B cell (primary cell): ENCODE results near the gene RFX3. TPM values are rescaled to one million over a fixed set of nuclear protein-coding genes. Genes with fewer than 3 reads are reported as not detected.

Source experiments
- ATAC-seq: fragments of 200-7000 bp; cut with Tn5 transposase; one replicate; pipeline ENCODE4 v1.10.0; 2021; ENCODE audit warnings: low read depth, mild to moderate bottlenecking, moderate number of reproducible peaks, moderate library complexity
- CTCF ChIA-PET: fragments of 350-600 bp; sonication (Branson Sonifier 250); formaldehyde crosslinking; loops from one replicate; lab custom pipeline; 2021; ENCODE audit warnings: antibody characterized with exemption, inconsistent platforms; lab: Charles Lee
- POLR2A ChIA-PET: fragments of 350-600 bp; sonication (Branson Sonifier 250); formaldehyde crosslinking; loops from one replicate; lab custom pipeline; 2021; ENCODE audit warnings: antibody characterized with exemption; lab: Charles Lee
- DNase-seq: peaks from one replicate; pipeline ENCODE4 v3.0.0; 2013
- H2AFZ ChIP-seq: 2 replicates; pipeline ENCODE4 v1.6.1; 2012; ENCODE audit warnings: mild to moderate bottlenecking, low read depth, low read length; ENCODE audit not compliant: insufficient read depth, poor library complexity, severe bottlenecking
- H3K27ac ChIP-seq, 2 donors: 1 replicate in 1 of 2; 2 replicates in 1 of 2; pipeline ENCODE4 v1.5.1; 2012 to 2013; ENCODE audit warnings: low read length in 2 of 2, mild to moderate bottlenecking in 2 of 2, moderate library complexity in 1 of 2
- H3K27me3 ChIP-seq, 4 experiments: fragments of 200-600 bp in 1 of 4; sonication (generic) in 1 of 4; replicated peaks in 1 of 4; 1 replicate in 2 of 4; 2 replicates in 2 of 4; pipeline versions ENCODE4 v1.6.1 to v1.7.0; 2013 to 2016; ENCODE audit warnings: low read length in 3 of 4, mild to moderate bottlenecking in 2 of 4, mixed read lengths in 1 of 4, moderate library complexity in 1 of 4; ENCODE audit not compliant: insufficient read depth in 4 of 4, control insufficient read depth in 3 of 4; ENCODE audit errors: control extremely low read depth in 1 of 4
- H3K36me3 ChIP-seq, 2 experiments: replicated peaks in 1 of 2; 1 replicate in 1 of 2; 2 replicates in 1 of 2; pipeline versions ENCODE4 v1.6.1 to v1.7.1; 2013; ENCODE audit warnings: low read length in 1 of 2; ENCODE audit not compliant: insufficient read depth in 2 of 2, control insufficient read depth in 1 of 2; ENCODE audit errors: control extremely low read depth in 1 of 2, extremely low read depth in 1 of 2
- H3K4me1 ChIP-seq, 2 donors: fragments of 200-600 bp in 1 of 2; sonication (generic) in 1 of 2; 1 replicate in 1 of 2; 2 replicates in 1 of 2; pipeline versions ENCODE4 v1.5.1 to v1.6.1; 2013 to 2017; ENCODE audit warnings: low read length in 2 of 2; ENCODE audit not compliant: control insufficient read depth in 2 of 2, insufficient read depth in 2 of 2
- H3K4me2 ChIP-seq: replicated peaks from 2 replicates; pipeline ENCODE3; 2012; ENCODE audit warnings: mild to moderate bottlenecking, low read depth, low read length; ENCODE audit not compliant: poor library complexity, severe bottlenecking
- H3K4me3 ChIP-seq, 5 experiments: fragments of 200-600 bp in 1 of 5; sonication (generic) in 1 of 5; 1 replicate in 3 of 5; 2 replicates in 2 of 5; pipeline versions ENCODE4 v1.5.1 to v1.7.0; 2011 to 2016; ENCODE audit warnings: low read length in 4 of 5, mild to moderate bottlenecking in 4 of 5, low read depth in 2 of 5, control low read depth in 1 of 5, moderate library complexity in 1 of 5; ENCODE audit not compliant: insufficient read depth in 1 of 5; ENCODE audit errors: control extremely low read depth in 1 of 5, extremely low read depth in 1 of 5
- H3K79me2 ChIP-seq: fragments of 200-600 bp; sonication (generic); one replicate; pipeline ENCODE4 v1.6.0; 2016; ENCODE audit warnings: low read length; ENCODE audit not compliant: control insufficient read depth, insufficient read depth
- H3K9ac ChIP-seq: fragments of 200-600 bp; sonication (generic); 2 replicates; pipeline ENCODE4 v1.6.1; 2017; ENCODE audit warnings: mild to moderate bottlenecking, low read length, moderate library complexity
- H3K9me3 ChIP-seq, 3 donors: one replicate each; pipeline versions ENCODE4 v1.6.1 to v1.7.1; 2013; ENCODE audit warnings: low read length in 2 of 3; ENCODE audit not compliant: control insufficient read depth in 2 of 3, insufficient read depth in 1 of 3; ENCODE audit errors: control extremely low read depth in 1 of 3
- H4K20me1 ChIP-seq: 2 replicates; pipeline ENCODE4 v1.6.0; 2012; ENCODE audit warnings: mild to moderate bottlenecking, low read length; ENCODE audit not compliant: insufficient read depth, control insufficient read depth, poor library complexity, severe bottlenecking
- H3K27ac Mint-ChIP-seq: one replicate; pipeline ENCODE4 v1.8.0; 2021; ENCODE audit warnings: mixed read lengths
- H3K27me3 Mint-ChIP-seq: one replicate; pipeline ENCODE4 v1.8.0; 2021; ENCODE audit warnings: mixed read lengths
- H3K4me1 Mint-ChIP-seq: one replicate; pipeline ENCODE4 v1.8.0; 2021; ENCODE audit warnings: mixed read lengths
- H3K4me3 Mint-ChIP-seq: one replicate; pipeline ENCODE4 v1.8.0; 2021; ENCODE audit warnings: mixed read lengths
- H3K9me3 Mint-ChIP-seq: one replicate; pipeline ENCODE4 v1.8.0; 2022; ENCODE audit warnings: mixed read lengths; ENCODE audit not compliant: insufficient read depth
- EZH2 ChIP-seq: IDR thresholded peaks from 2 replicates; pipeline ENCODE4 v1.6.1; 2012; ENCODE audit warnings: borderline replicate concordance, low read depth, mild to moderate bottlenecking, moderate library complexity, low read length; ENCODE audit not compliant: insufficient read depth, poor library complexity, severe bottlenecking
- WGBS: methylation state at CpG from one replicate; pipeline ENCODE4 v1.1.5; 2013; ENCODE audit warnings: missing lambda C conversion rate; ENCODE audit not compliant: insufficient coverage; 5-methylcytosine and 5-hydroxymethylcytosine counted together
- intact Hi-C: fragments of 100-400 bp; cut with micrococcal nuclease; formaldehyde crosslinking; loops from one replicate; pipeline ENCODE4 v1.10.0; 2022
- polyA plus RNA-seq: library from polyadenylated mRNA; depleted of rRNA; stranded (reverse); fragments of >200 nt; gene quantifications from 2 replicates; pipeline ENCODE4 v1.2.3, GENCODE V29; 2012
- total RNA-seq, 2 donors: library from RNA; stranded (reverse); fragments of 120-200 nt in 1 of 2; gene quantifications; 1 replicate in 1 of 2; 2 replicates in 1 of 2; pipeline versions ENCODE4 v1.2.3 to v1.2.4, GENCODE V29; 2013 to 2022
- TF ChIP-seq, protein P1 (sequence below): fragments of 200-600 bp; IDR thresholded peaks from one replicate; pipeline ENCODE4 v1.8.0; 2022; ENCODE audit warnings: antibody characterized with exemption, mild to moderate bottlenecking

Gene RFX3
- total and polyA plus RNA-seq, 2 donors (not counting 1 experiment from before 2014, with no cell fraction given) = 6.1 to 39.1 TPM

DNA sequence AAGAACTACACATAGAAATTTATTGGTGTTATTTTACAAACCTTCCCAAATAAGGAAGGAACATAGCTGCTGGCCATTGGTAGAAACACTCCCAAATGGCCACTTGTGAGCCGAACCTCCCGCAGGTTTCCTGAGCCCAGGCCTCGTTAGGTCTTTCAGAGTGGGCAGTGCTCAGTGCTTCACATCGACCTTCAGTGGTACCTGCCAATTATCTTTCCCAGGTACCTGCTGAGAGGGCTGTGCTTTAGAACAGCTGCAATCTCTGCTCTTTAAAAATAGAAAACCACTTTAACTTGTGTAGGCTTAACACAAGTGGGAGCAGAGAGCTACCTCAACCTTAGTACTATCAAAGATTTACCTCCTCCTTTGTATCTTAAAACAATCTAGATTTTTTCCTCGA is 334.1 kb downstream of the RFX3 start:
- intact Hi-C loops = no loop called here
- CTCF ChIA-PET = no interaction called here
- POLR2A ChIA-PET = no interaction called here

DNA sequence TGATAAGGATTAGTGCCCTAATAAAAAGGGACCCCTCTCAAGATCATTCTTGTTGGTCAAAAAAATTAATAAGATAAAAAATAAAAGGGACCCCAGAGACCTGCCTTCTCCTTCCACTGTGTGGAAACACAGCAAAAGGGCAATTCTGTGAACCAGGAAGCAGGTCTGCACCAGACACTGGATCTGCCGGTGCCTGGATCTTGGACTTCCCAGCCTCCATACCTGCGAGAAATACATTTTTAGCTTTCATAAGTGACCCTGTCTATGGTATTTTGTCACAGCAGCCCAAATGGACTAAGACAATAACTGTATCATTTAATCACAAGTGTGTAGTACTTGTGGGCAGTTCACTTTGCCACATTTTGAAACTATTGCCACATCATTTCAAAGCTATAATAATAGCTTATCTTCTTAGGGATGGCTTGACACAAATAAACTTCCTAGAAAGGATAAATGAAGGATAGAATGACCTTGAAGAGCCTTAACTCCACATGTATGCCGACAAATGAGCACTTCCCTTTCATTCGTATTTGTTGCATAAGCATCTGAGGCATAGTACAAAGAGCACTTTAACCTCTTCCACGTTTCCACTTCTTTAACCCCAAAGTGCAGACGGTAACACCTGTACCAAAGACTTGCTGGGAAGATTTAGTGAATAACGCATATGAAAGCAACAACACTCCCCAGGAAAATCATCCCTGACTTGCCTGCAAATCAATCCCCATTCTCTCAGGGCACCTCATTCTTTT is 336.5 kb downstream of the RFX3 start:
- no peak overlapping the region for H3K9ac ChIP-seq
- CTCF ChIA-PET = no interaction called here
- H4K20me1 ChIP-seq = no peaks in the 10 kb centered on the region
- intact Hi-C loops = no loop called here
- no peaks in the 10 kb centered on the region for H3K9me3 ChIP-seq
- no peak overlapping the region for H3K4me2 ChIP-seq
- H3K27me3 ChIP-seq = peaks cover 0 to 6% (median 2%) of the 10 kb centered on the region in 4 experiments
- H3K27me3 Mint-ChIP-seq = peaks cover 21% of the 10 kb centered on the region
- DNase-seq = no peak
- no peaks in the 10 kb centered on the region for H3K79me2 ChIP-seq
- H3K4me3 ChIP-seq = no peak overlapping the region
- no peak for ATAC-seq
- H3K27ac ChIP-seq = no peak overlapping the region
- no peaks in the 10 kb centered on the region for H3K4me1 Mint-ChIP-seq
- WGBS = 92% methylated on average over 4 of the region's 7 CpGs
- no peaks in the 10 kb centered on the region for H3K36me3 ChIP-seq
- TF ChIP-seq, protein P1, sequence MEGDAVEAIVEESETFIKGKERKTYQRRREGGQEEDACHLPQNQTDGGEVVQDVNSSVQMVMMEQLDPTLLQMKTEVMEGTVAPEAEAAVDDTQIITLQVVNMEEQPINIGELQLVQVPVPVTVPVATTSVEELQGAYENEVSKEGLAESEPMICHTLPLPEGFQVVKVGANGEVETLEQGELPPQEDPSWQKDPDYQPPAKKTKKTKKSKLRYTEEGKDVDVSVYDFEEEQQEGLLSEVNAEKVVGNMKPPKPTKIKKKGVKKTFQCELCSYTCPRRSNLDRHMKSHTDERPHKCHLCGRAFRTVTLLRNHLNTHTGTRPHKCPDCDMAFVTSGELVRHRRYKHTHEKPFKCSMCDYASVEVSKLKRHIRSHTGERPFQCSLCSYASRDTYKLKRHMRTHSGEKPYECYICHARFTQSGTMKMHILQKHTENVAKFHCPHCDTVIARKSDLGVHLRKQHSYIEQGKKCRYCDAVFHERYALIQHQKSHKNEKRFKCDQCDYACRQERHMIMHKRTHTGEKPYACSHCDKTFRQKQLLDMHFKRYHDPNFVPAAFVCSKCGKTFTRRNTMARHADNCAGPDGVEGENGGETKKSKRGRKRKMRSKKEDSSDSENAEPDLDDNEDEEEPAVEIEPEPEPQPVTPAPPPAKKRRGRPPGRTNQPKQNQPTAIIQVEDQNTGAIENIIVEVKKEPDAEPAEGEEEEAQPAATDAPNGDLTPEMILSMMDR = no peak
- TF ChIP-seq EZH2 = no peak
- H3K9me3 Mint-ChIP-seq = no peaks in the 10 kb centered on the region
- POLR2A ChIA-PET = no interaction called here
- H3K27ac Mint-ChIP-seq = no peak overlapping the region
- H2AFZ ChIP-seq = no peak overlapping the region
- no peaks in the 10 kb centered on the region for H3K4me1 ChIP-seq
- no peak overlapping the region for H3K4me3 Mint-ChIP-seq

More for the DNA sequence above, 334.1 kb downstream of the RFX3 start:
- peaks cover 23% of the 10 kb centered on the region for H3K27me3 Mint-ChIP-seq
- no peaks in the 10 kb centered on the region for H3K4me1 Mint-ChIP-seq
- no peaks in the 10 kb centered on the region for H3K36me3 ChIP-seq
- no peak overlapping the region for H3K27ac Mint-ChIP-seq
- peaks cover 0 to 3% (median 0%) of the 10 kb centered on the region in 4 experiments for H3K27me3 ChIP-seq
- DNase-seq (no peak), ATAC-seq (no peak)
- no peaks in the 10 kb centered on the region for H3K79me2 ChIP-seq
- no peak overlapping the region for H2AFZ ChIP-seq
- TF ChIP-seq EZH2 = no peak
- TF ChIP-seq, protein P1 = no peak
- H3K27ac ChIP-seq = no peak overlapping the region
- no peaks in the 10 kb centered on the region for H3K4me1 ChIP-seq
- no peak overlapping the region for H3K4me3 Mint-ChIP-seq
- 83% methylated on average over 4 of the region's 5 CpGs for WGBS
- H3K9me3 ChIP-seq = no peaks in the 10 kb centered on the region
- no peak overlapping the region for H3K4me2 ChIP-seq
- no peaks in the 10 kb centered on the region for H3K9me3 Mint-ChIP-seq
- H4K20me1 ChIP-seq = no peaks in the 10 kb centered on the region
- no peak overlapping the region for H3K4me3 ChIP-seq
- no peak overlapping the region for H3K9ac ChIP-seq
